SJSA1 (cell line): ENCODE results near the gene LRRC46. TPM values are rescaled to one million over a fixed set of nuclear protein-coding genes. Genes with fewer than 3 reads are reported as not detected.

Experiments
- DNase-seq, 2 experiments: peaks; one replicate each; pipeline ENCODE4 v3.0.0-alpha.2; 2015 to 2020; ENCODE audit warnings: low spot score in 2 of 2, low read depth in 1 of 2
- H3K27ac ChIP-seq: fragments of 250-450 bp; sonication (Bioruptor Pico); 2 replicates; pipeline ENCODE4 v1.5.1; 2020; ENCODE audit warnings: mild to moderate bottlenecking, moderate library complexity
- H3K27me3 ChIP-seq: fragments of 250-450 bp; sonication (Bioruptor Pico); replicated peaks from 2 replicates; pipeline ENCODE4 v1.5.1; 2020; ENCODE audit warnings: mild to moderate bottlenecking, moderate library complexity
- H3K36me3 ChIP-seq: fragments of 250-450 bp; sonication (Bioruptor Pico); 2 replicates; pipeline ENCODE4 v1.5.1; 2020; ENCODE audit warnings: mild to moderate bottlenecking
- H3K4me1 ChIP-seq: fragments of 250-450 bp; sonication (Bioruptor Pico); replicated peaks from 2 replicates; pipeline ENCODE4 v1.6.1; 2021; ENCODE audit warnings: mild to moderate bottlenecking
- H3K4me3 ChIP-seq: fragments of 250-450 bp; sonication (Bioruptor Pico); 2 replicates; pipeline ENCODE4 v1.5.1; 2020; ENCODE audit warnings: mild to moderate bottlenecking
- H3K9me3 ChIP-seq: fragments of 250-450 bp; sonication (Bioruptor Pico); replicated peaks from 2 replicates; pipeline ENCODE4 v1.5.1; 2020; ENCODE audit warnings: mild to moderate bottlenecking
- total RNA-seq: library from RNA; depleted of rRNA; stranded (reverse); fragments of >200 nt; shearing (Covaris generic); gene quantifications from 2 replicates; pipeline ENCODE4 v1.2.3, GENCODE V29; 2014

The LRRC46 gene
- total RNA-seq, 1 experiment from 2014 or later = not detected

GRCh38 chr17:47803751-47804150 is 27.7 kb upstream of the LRRC46 start:
- no peaks in the 10 kb centered on the region for H3K9me3 ChIP-seq
- H3K4me3 ChIP-seq = no peak overlapping the region
- DNase-seq = no peak
- peaks cover 14% of the 10 kb centered on the region for H3K27me3 ChIP-seq
- H3K4me1 ChIP-seq = no peaks in the 10 kb centered on the region
- no peak overlapping the region for H3K27ac ChIP-seq
- peaks cover 16% of the 10 kb centered on the region for H3K36me3 ChIP-seq

- H3K27ac ChIP-seq = no peak overlapping the region
- no peak for DNase-seq
- H3K9me3 ChIP-seq = no peaks in the 10 kb centered on the region
Measured at GRCh38 chr17:47804461-47804860, 27.0 kb upstream of the LRRC46 start.

GRCh38 chr17:47806026-47806912 is 25.2 kb upstream of the LRRC46 start:
- no peak for DNase-seq
- Histone ChIP-seq H3K4me3 (no peak overlapping the region), H3K27ac (no peak overlapping the region), H3K9me3 (no peaks in the 10 kb centered on the region), H3K4me1 (peaks cover 10% of the 10 kb centered on the region), H3K36me3 (peaks cover 30% of the 10 kb centered on the region), H3K27me3 (no peaks in the 10 kb centered on the region)

More at GRCh38 chr17:47804461-47804860, 27.0 kb upstream of the LRRC46 start:
- H3K36me3 ChIP-seq = peaks cover 23% of the 10 kb centered on the region
- peaks cover 13% of the 10 kb centered on the region for H3K27me3 ChIP-seq
- no peak overlapping the region for H3K4me3 ChIP-seq
- no peaks in the 10 kb centered on the region for H3K4me1 ChIP-seq

- H3K4me3 ChIP-seq = no peak overlapping the region
- DNase-seq = no peak
- no peaks in the 10 kb centered on the region for H3K9me3 ChIP-seq
- peaks cover 30% of the 10 kb centered on the region for H3K36me3 ChIP-seq
- H3K27me3 ChIP-seq = no peaks in the 10 kb centered on the region
- H3K4me1 ChIP-seq = peaks cover 10% of the 10 kb centered on the region
- H3K27ac ChIP-seq = no peak overlapping the region
Measured at GRCh38 chr17:47806913-47807255, 24.6 kb upstream of the LRRC46 start.

GRCh38 chr17:47807421-47807820 is 24.0 kb upstream of the LRRC46 start:
- H3K27ac ChIP-seq = no peak overlapping the region
- peaks cover 34% of the 10 kb centered on the region for H3K36me3 ChIP-seq
- H3K27me3 ChIP-seq = no peaks in the 10 kb centered on the region
- H3K4me1 ChIP-seq = peaks cover 10% of the 10 kb centered on the region
- no peak overlapping the region for H3K4me3 ChIP-seq
- DNase-seq = no peak
- no peaks in the 10 kb centered on the region for H3K9me3 ChIP-seq

GRCh38 chr17:47808036-47808829 is 23.2 kb upstream of the LRRC46 start:
- no peak overlapping the region for H3K4me3 ChIP-seq
- no peak for DNase-seq

GRCh38 chr17:47808830-47809480 is 22.5 kb upstream of the LRRC46 start:
- no peak for DNase-seq
- Histone ChIP-seq H3K9me3 (no peaks in the 10 kb centered on the region), H3K27ac (no peak overlapping the region), H3K4me3 (no peak overlapping the region), H3K4me1 (peaks cover 10% of the 10 kb centered on the region), H3K27me3 (no peaks in the 10 kb centered on the region), H3K36me3 (peaks cover 46% of the 10 kb centered on the region)

More at GRCh38 chr17:47808036-47808829, 23.2 kb upstream of the LRRC46 start:
- Histone ChIP-seq H3K27ac (no peak overlapping the region), H3K36me3 (peaks cover 40% of the 10 kb centered on the region), H3K9me3 (no peaks in the 10 kb centered on the region), H3K27me3 (no peaks in the 10 kb centered on the region), H3K4me1 (peaks cover 10% of the 10 kb centered on the region)

GRCh38 chr17:47810200-47810821 is 21.2 kb upstream of the LRRC46 start:
- H3K27ac ChIP-seq = no peak overlapping the region; the same call in 1 of the 2 replicates
- peaks cover 57% of the 10 kb centered on the region for H3K36me3 ChIP-seq
- H3K27me3 ChIP-seq = no peaks in the 10 kb centered on the region
- peaks cover 10% of the 10 kb centered on the region for H3K4me1 ChIP-seq
- no peaks in the 10 kb centered on the region for H3K9me3 ChIP-seq
- peak; percentile 62 to 63 for DNase-seq
- no peak overlapping the region for H3K4me3 ChIP-seq

GRCh38 chr17:47810901-47811635 is 20.4 kb upstream of the LRRC46 start:
- Histone ChIP-seq H3K4me1 (peaks cover 10% of the 10 kb centered on the region), H3K27ac (no peak overlapping the region), H3K9me3 (no peaks in the 10 kb centered on the region), H3K27me3 (no peaks in the 10 kb centered on the region), H3K4me3 (no peak overlapping the region), H3K36me3 (peaks cover 64% of the 10 kb centered on the region)
- DNase-seq = no peak

- peaks cover 10% of the 10 kb centered on the region for H3K4me1 ChIP-seq
- no peak for DNase-seq
- no peak overlapping the region for H3K4me3 ChIP-seq
- peaks cover 71% of the 10 kb centered on the region for H3K36me3 ChIP-seq
- H3K27me3 ChIP-seq = no peaks in the 10 kb centered on the region
- no peaks in the 10 kb centered on the region for H3K9me3 ChIP-seq
- no peak overlapping the region for H3K27ac ChIP-seq
Measured at GRCh38 chr17:47811709-47812108, 19.8 kb upstream of the LRRC46 start.

- H3K27me3 ChIP-seq = no peaks in the 10 kb centered on the region
- H3K4me1 ChIP-seq = peaks cover 10% of the 10 kb centered on the region
- H3K36me3 ChIP-seq = peaks cover 74% of the 10 kb centered on the region
- no peaks in the 10 kb centered on the region for H3K9me3 ChIP-seq
- no peak overlapping the region for H3K27ac ChIP-seq
- no peak overlapping the region for H3K4me3 ChIP-seq
- no peak for DNase-seq
Measured at GRCh38 chr17:47812146-47812920, 19.1 kb upstream of the LRRC46 start.

- no peaks in the 10 kb centered on the region for H3K27me3 ChIP-seq
- no peak overlapping the region for H3K27ac ChIP-seq
- DNase-seq = no peak
- no peak overlapping the region for H3K4me3 ChIP-seq
- H3K9me3 ChIP-seq = no peaks in the 10 kb centered on the region
- H3K36me3 ChIP-seq = peaks cover 75% of the 10 kb centered on the region
- H3K4me1 ChIP-seq = peaks cover 10% of the 10 kb centered on the region
Measured at GRCh38 chr17:47813077-47813476, 18.4 kb upstream of the LRRC46 start.
